H1 (cell line): Measurements from ENCODE around the gene HOXD11. TPM values are rescaled to one million over a fixed set of nuclear protein-coding genes. Genes with fewer than 3 reads are reported as not detected.

Source experiments
- CTCF ChIA-PET: fragments of 300-600 bp; sonication (Branson Sonifier 250); formaldehyde crosslinking; loops from one replicate; lab custom pipeline; 2021; ENCODE audit not compliant: partially characterized antibody; lab: Charles Lee
- POLR2A ChIA-PET: fragments of 300-600 bp; sonication (Branson Sonifier 250); formaldehyde crosslinking; loops from one replicate; lab custom pipeline; 2021; ENCODE audit warnings: inconsistent platforms; ENCODE audit not compliant: partially characterized antibody; lab: Charles Lee
- DNase-seq, 2 experiments: peaks; one replicate each; pipeline versions ENCODE4 v3.0.0 to v3.0.0-alpha.2; 2010 to 2022; ENCODE audit warnings: low spot score in 2 of 2, low read depth in 1 of 2, mixed read lengths in 1 of 2
- FAIRE-seq: peaks from 2 replicates; lab custom pipeline; 2011; peaks lifted over from hg19 to GRCh38; lab: Jason Lieb, UNC
- H2AFZ ChIP-seq: 2 replicates; pipeline ENCODE4 v1.8.1; 2012; ENCODE audit warnings: low read length, inconsistent platforms
- H2AK5ac ChIP-seq: 2 replicates; pipeline ENCODE4 v1.6.1; 2013; ENCODE audit warnings: low read depth, low read length
- H2BK120ac ChIP-seq: replicated peaks from 2 replicates; pipeline ENCODE3; 2013; ENCODE audit warnings: low read depth, low read length, inconsistent platforms
- H2BK12ac ChIP-seq: 2 replicates; pipeline ENCODE4 v1.6.1; 2013; ENCODE audit warnings: low read depth, low read length
- H2BK15ac ChIP-seq: 2 replicates; pipeline ENCODE4 v1.6.1; 2013; ENCODE audit warnings: low read length
- H2BK20ac ChIP-seq: 2 replicates; pipeline ENCODE4 v1.6.1; 2013; ENCODE audit warnings: low read length
- H2BK5ac ChIP-seq: 2 replicates; pipeline ENCODE4 v1.6.1; 2013; ENCODE audit warnings: low read depth, low read length
- H3K14ac ChIP-seq: 2 replicates; pipeline ENCODE4 v1.6.1; 2013; ENCODE audit warnings: inconsistent platforms; ENCODE audit not compliant: insufficient read length
- H3K18ac ChIP-seq: 2 replicates; pipeline ENCODE4 v1.6.1; 2013; ENCODE audit warnings: low read length; ENCODE audit errors: extremely low read depth
- H3K23ac ChIP-seq: 2 replicates; pipeline ENCODE4 v1.6.1; 2013; ENCODE audit warnings: inconsistent platforms; ENCODE audit not compliant: insufficient read length
- H3K23me2 ChIP-seq: 2 replicates; pipeline ENCODE4 v1.6.1; 2013; ENCODE audit warnings: low read depth, low read length
- H3K27ac ChIP-seq: 2 replicates; pipeline ENCODE4 v1.6.1; 2011; ENCODE audit warnings: low read depth, low read length, inconsistent platforms
- H3K27me3 ChIP-seq, 4 experiments: replicated peaks in 1 of 4; 1 replicate in 1 of 4; 2 replicates in 3 of 4; pipeline versions ENCODE4 v1.6.1 to v1.8.1; 2011 to 2013; ENCODE audit warnings: low read length in 3 of 4, mild to moderate bottlenecking in 3 of 4, inconsistent platforms in 2 of 4, mixed read lengths in 2 of 4, moderate library complexity in 1 of 4; ENCODE audit not compliant: control insufficient read depth in 3 of 4, insufficient read depth in 3 of 4; ENCODE audit errors: extremely low read depth in 1 of 4
- H3K36me3 ChIP-seq, 4 experiments: 2 replicates each; pipeline versions ENCODE4 v1.6.1 to v1.8.1; 2011 to 2013; ENCODE audit warnings: mild to moderate bottlenecking in 4 of 4, low read length in 3 of 4, moderate library complexity in 2 of 4, control low read depth in 1 of 4, inconsistent platforms in 1 of 4; ENCODE audit not compliant: insufficient read depth in 4 of 4, control insufficient read depth in 2 of 4
- H3K4ac ChIP-seq: replicated peaks from 2 replicates; pipeline ENCODE3; 2013; ENCODE audit warnings: low read length, low read depth, mixed read lengths, inconsistent platforms; ENCODE audit not compliant: insufficient read length
- H3K4me1 ChIP-seq, 4 experiments: replicated peaks in 1 of 4; 1 replicate in 1 of 4; 2 replicates in 3 of 4; pipeline versions ENCODE4 v1.6.1 to v1.8.1; 2011 to 2013; ENCODE audit warnings: low read length in 3 of 4, inconsistent platforms in 2 of 4, mixed read lengths in 1 of 4; ENCODE audit not compliant: insufficient read depth in 4 of 4, control insufficient read depth in 3 of 4
- H3K4me2 ChIP-seq, 2 experiments: 2 replicates each; pipeline versions ENCODE4 v1.6.1 to v1.8.1; 2011 to 2013; ENCODE audit warnings: low read depth in 2 of 2, low read length in 2 of 2, control low read depth in 1 of 2, inconsistent platforms in 1 of 2, mild to moderate bottlenecking in 1 of 2; ENCODE audit not compliant: insufficient read depth in 1 of 2
- H3K4me3 ChIP-seq, 4 experiments: fragments of 200-600, 300-600 bp in 1 of 4; sonication (generic), shearing (Covaris generic), sonication (Bioruptor Twin) in 1 of 4; 2 replicates each; pipeline versions ENCODE4 v1.5.1 to v1.8.1; 2011 to 2016; ENCODE audit warnings: low read length in 4 of 4, low read depth in 3 of 4, control low read depth in 2 of 4, inconsistent platforms in 2 of 4, mild to moderate bottlenecking in 2 of 4, mixed read lengths in 1 of 4, moderate library complexity in 1 of 4; ENCODE audit not compliant: insufficient read depth in 2 of 4; ENCODE audit errors: extremely low read depth in 1 of 4
- H3K56ac ChIP-seq: replicated peaks from 2 replicates; pipeline ENCODE3; 2013; ENCODE audit warnings: low read depth, mild to moderate bottlenecking, mixed read lengths, low read length, inconsistent platforms; ENCODE audit not compliant: insufficient read length
- H3K79me1 ChIP-seq: 2 replicates; pipeline ENCODE4 v1.6.1; 2013; ENCODE audit warnings: low read depth, low read length, control low read depth
- H3K79me2 ChIP-seq, 2 experiments: 2 replicates each; pipeline versions ENCODE4 v1.6.1 to v1.8.1; 2012 to 2013; ENCODE audit warnings: low read length in 2 of 2, mild to moderate bottlenecking in 2 of 2, inconsistent platforms in 1 of 2; ENCODE audit not compliant: insufficient read depth in 2 of 2, control insufficient read depth in 1 of 2
- H3K9ac ChIP-seq, 4 experiments: replicated peaks in 1 of 4; 1 replicate in 1 of 4; 2 replicates in 3 of 4; pipeline versions ENCODE4 v1.6.1 to v1.8.1; 2011 to 2013; ENCODE audit warnings: low read depth in 3 of 4, low read length in 3 of 4, control low read depth in 2 of 4, mild to moderate bottlenecking in 2 of 4, moderate library complexity in 2 of 4, inconsistent platforms in 1 of 4; ENCODE audit errors: extremely low read depth in 1 of 4
- H3K9me3 ChIP-seq, 2 experiments: 2 replicates each; pipeline versions ENCODE4 v1.6.1 to v1.8.1; 2012 to 2013; ENCODE audit warnings: mild to moderate bottlenecking in 2 of 2, moderate library complexity in 2 of 2, control low read depth in 1 of 2, inconsistent platforms in 1 of 2, low read depth in 1 of 2, low read length in 1 of 2, mixed read lengths in 1 of 2; ENCODE audit not compliant: insufficient read depth in 2 of 2
- H4K20me1 ChIP-seq, 2 experiments: replicated peaks in 1 of 2; 2 replicates each; pipeline versions ENCODE3 to v1.8.1; 2011 to 2013; ENCODE audit warnings: inconsistent platforms in 2 of 2, low read length in 2 of 2, mild to moderate bottlenecking in 1 of 2; ENCODE audit not compliant: insufficient read depth in 2 of 2, control insufficient read depth in 1 of 2
- H4K5ac ChIP-seq: 2 replicates; pipeline ENCODE4 v1.6.1; 2013; ENCODE audit warnings: low read length, low read depth, mixed read lengths, inconsistent platforms; ENCODE audit not compliant: insufficient read length
- H4K8ac ChIP-seq: 2 replicates; pipeline ENCODE4 v1.8.0; 2013; ENCODE audit warnings: mild to moderate bottlenecking, moderate library complexity, low read length, inconsistent platforms; ENCODE audit not compliant: insufficient read depth; ENCODE audit errors: extremely low read depth
- H4K91ac ChIP-seq: replicated peaks from 2 replicates; pipeline ENCODE3; 2013; ENCODE audit warnings: low read length, mixed read lengths, inconsistent platforms; ENCODE audit not compliant: insufficient read length
- FOSL1 ChIP-seq: IDR thresholded peaks from 2 replicates; pipeline ENCODE4 v1.6.1; 2011; ENCODE audit warnings: mild to moderate bottlenecking, low read depth, low read length, moderate library complexity; ENCODE audit not compliant: insufficient read depth
- RNF2 ChIP-seq: fragments of 200-900, 300-1000 bp; sonication (generic); IDR thresholded peaks from 2 replicates; pipeline ENCODE4 v1.7.1; 2016; ENCODE audit warnings: borderline replicate concordance, low read depth, mild to moderate bottlenecking, antibody characterized with exemption, low read length; ENCODE audit not compliant: poor library complexity, severe bottlenecking; ENCODE audit errors: missing control alignments
- WGBS, 2 experiments: shearing (Covaris generic) in 1 of 2; methylation state at CpG; one replicate each; pipeline versions ENCODE4 v1.1.6 to v1.1.7; 2013 to 2015; ENCODE audit warnings: low lambda C conversion rate in 2 of 2, mixed read lengths in 2 of 2, inconsistent platforms in 1 of 2, low coverage in 1 of 2, missing lambda C conversion rate in 1 of 2; ENCODE audit not compliant: insufficient replicate concordance in 2 of 2, insufficient coverage in 1 of 2, insufficient read length in 1 of 2; ENCODE audit errors: extremely low coverage in 1 of 2, missing lambda C conversion rate in 1 of 2; 5-methylcytosine and 5-hydroxymethylcytosine counted together
- polyA plus RNA-seq, 7 experiments: library from polyadenylated mRNA; depleted of rRNA in 3 of 7; stranded (reverse) in 5 of 7; unstranded in 2 of 7; fragments of >200 nt in 5 of 7; fragments of 200-250 nt in 2 of 7; gene quantifications; 1 replicate in 5 of 7; 2 replicates in 1 of 7; 4 replicates in 1 of 7; pipeline versions ENCODE4 v1.2.1 to v1.2.3, GENCODE V29; 2011 to 2013; ENCODE audit warnings: missing spikeins in 2 of 7, mixed read lengths in 2 of 7
- total RNA-seq: library from RNA; stranded (reverse); fragmentation: NEBNext Ultra II Directional; extraction: Animal tissue kit (Norgen Biotek cat#: 25700); gene quantifications from 2 replicates; pipeline ENCODE4 v1.2.1, GENCODE V29; 2021

HOXD11 gene
- total and polyA plus RNA-seq, 2 of the 8 experiments (the other 6 are each of a cell fraction or from before 2014, with no cell fraction given), result not detected

- peak overlapping the region; percentile 18; the same call in 1 of the 2 replicates for H4K8ac ChIP-seq
- DNase-seq (peak in 1 of 2 experiments; percentile 45), FAIRE-seq (no peak)
- no peak overlapping the region for H2BK120ac ChIP-seq
- no peak overlapping the region for H2BK15ac ChIP-seq
- H4K5ac ChIP-seq, result no peak overlapping the region
- peaks cover 2% of the 10 kb centered on the region; the same call in 1 of the 2 replicates for H3K23me2 ChIP-seq
- no peak overlapping the region for H2AK5ac ChIP-seq
- H3K9ac ChIP-seq, result no peak overlapping the region
- H3K4me2 ChIP-seq, result no peak overlapping the region; a peak in 1 of 4 replicates
- no peak overlapping the region for H2BK20ac ChIP-seq
- peaks cover 0 to 22% (median 0%) of the 10 kb centered on the region in 4 experiments; a peak in 1 of 8 replicates for H3K36me3 ChIP-seq
- H3K4me1 ChIP-seq, result peaks cover 0 to 17% (median 9%) of the 10 kb centered on the region in 4 experiments; a peak in 6 of 7 replicates
- ChIA-PET POLR2A (interaction anchor here (0.9 kb wide), 1 partner anchor 48 kb away, joined by 6 read pairs; no protein-coding TSS in a partner anchor), CTCF (interaction anchor here (1.2 to 6.2 kb wide), 5 partner anchors 13 to 529 kb away, joined by 4 to 72 read pairs (median 19); no protein-coding TSS in a partner anchor)
- no peak overlapping the region for H3K4ac ChIP-seq
- H3K79me1 ChIP-seq, result no peaks in the 10 kb centered on the region
- no peak overlapping the region for H3K18ac ChIP-seq
- H3K27me3 ChIP-seq, result peaks cover 96 to 100% (median 99%) of the 10 kb centered on the region in 4 experiments
- no peaks in the 10 kb centered on the region for H3K79me2 ChIP-seq
- 0 out of 2 replicates have a peak overlapping the region, but pooled peaks have one; percentile 27 for H2BK12ac ChIP-seq
- H2AFZ ChIP-seq, result no peak overlapping the region
- no peak overlapping the region for H3K4me3 ChIP-seq
- no peak overlapping the region for H2BK5ac ChIP-seq
- no peak overlapping the region for H3K56ac ChIP-seq
- 16% methylated on average over 32 of the region's 34 CpGs; no CpG with 5 or more reads in 1 of the 2 experiments for WGBS, 2 experiments
- no peak overlapping the region for H3K27ac ChIP-seq
- no peak overlapping the region for H4K91ac ChIP-seq
- no peak overlapping the region for H3K23ac ChIP-seq
- no peak overlapping the region for H3K14ac ChIP-seq
- peaks cover 26 to 39% of the 10 kb centered on the region in 2 experiments for H4K20me1 ChIP-seq
- no peaks in the 10 kb centered on the region; a peak in 1 of 4 replicates for H3K9me3 ChIP-seq
- TF ChIP-seq FOSL1 (no peak), RNF2 (peak; percentile 64)
Observed at GRCh38 chr2:176124110-176124946, 17.2 kb downstream of the HOXD11 start.
